ENCODE results near the gene ACAA1. TPM values are rescaled to one million over a fixed set of nuclear protein-coding genes. Genes with fewer than 3 reads are reported as not detected.
A peak's percentile ranks its signal among the peaks of the same experiment; 100 is the strongest.
"Not testable (repeated sequence)": the region's sequence is repeated elsewhere in the genome, so short reads cannot be mapped to it uniquely, and the experiment has no call there.

Gene ACAA1
- total RNA-seq, 1 donor from 2014 or later = 24.6 TPM

- DNase-seq (ENCODE audit: low spot score) = no peak
These were observed 28.8 kb downstream of the ACAA1 start for GRCh38 chr3:38107911-38108648.

DNA sequence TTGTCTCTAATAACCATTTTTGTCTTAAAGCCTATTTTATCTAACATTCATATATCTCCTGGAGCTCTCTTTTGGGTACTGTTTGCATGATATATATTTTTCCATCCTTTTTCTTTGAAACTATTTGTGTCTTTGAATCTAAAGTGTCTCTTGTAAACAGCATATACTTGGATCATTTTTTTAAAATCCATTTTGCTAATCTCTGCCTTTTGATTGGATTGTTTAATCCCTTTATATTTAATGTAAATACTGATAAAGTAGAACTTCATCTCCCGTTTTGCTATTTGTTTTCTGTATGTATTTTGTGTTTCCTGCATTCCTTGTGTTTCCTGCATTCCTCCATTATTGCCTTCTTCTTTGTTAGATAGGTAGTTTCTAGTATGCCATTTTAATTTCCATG is 31.4 kb downstream of the ACAA1 start:
- DNase-seq (ENCODE audit: low spot score) = no peak

- DNase-seq (ENCODE audit: low spot score) = no peak
These were observed 34.5 kb downstream of the ACAA1 start for GRCh38 chr3:38102444-38102814.

DNA sequence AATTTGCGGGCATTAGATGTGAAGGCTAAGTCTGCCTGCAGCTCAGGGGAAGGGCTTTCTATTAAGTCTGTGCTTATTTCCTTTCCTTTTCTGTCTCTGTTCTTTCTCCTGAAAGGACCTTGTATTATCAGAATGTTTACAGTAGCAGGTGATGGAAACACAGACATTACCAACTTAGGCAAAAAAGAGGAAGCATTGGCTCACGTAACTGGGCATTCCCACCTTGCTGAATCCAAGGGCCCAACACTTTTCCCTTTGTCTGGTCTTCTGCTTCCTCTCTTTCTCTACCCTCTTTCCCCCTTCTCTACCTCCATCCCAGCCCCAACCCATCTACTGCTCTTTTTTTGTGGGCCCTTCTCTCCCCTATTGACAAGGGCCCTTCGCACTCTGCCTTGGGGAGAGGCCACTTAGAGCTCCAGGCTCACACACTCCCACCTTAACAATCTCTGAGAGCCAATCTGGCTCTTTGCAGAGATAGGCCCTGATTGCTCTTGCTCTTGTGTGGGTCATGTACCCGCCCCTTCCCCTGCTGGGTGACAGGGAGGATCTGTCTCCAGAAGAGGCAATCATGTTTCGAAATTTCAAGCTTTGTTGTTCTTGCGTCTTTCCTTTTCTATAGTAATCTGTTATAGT is 35.0 kb downstream of the ACAA1 start:
- no peak for DNase-seq (ENCODE audit: low spot score)

- no peak for DNase-seq (ENCODE audit: low spot score)
These were observed 36.4 kb downstream of the ACAA1 start for GRCh38 chr3:38100498-38100897.

DNA sequence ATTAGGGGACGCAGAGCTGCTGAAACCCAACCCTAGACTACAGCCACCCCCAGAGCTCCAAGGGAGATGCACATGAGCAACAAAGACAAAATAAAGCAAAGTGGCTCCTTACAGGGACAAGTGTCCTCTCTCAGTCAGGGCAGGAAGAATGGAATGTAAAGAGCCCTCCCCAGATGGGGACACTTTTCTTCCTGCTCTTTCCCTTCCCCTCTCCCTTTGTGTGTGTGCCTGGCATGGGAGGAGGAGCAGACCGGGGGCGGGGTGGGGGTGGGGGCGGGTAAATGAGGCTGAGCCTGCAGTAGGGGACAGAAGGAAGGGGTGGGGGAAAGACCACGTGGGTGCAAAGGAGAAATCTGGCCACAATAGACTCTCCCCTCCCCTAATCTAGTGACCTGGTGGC is 37.4 kb downstream of the ACAA1 start:
- no peak for DNase-seq (ENCODE audit: low spot score)

DNA sequence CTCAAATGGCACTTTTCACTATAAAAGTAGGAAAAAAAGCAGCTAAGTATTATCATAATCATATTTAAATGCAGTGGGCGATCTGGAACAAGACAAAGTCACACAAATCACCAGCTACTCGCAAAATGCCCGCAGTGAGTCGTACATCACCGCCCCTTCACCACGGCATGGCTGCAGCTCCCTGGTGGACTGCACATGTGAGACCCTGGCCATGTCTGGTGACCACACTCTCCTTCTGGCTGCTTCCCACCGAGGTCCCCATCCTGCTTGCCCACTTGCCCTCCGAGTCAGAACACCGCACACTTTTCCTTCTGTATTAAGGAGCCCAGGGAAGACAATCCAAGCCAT is 38.6 kb downstream of the ACAA1 start:
- DNase-seq (ENCODE audit: low spot score) = no peak

DNA sequence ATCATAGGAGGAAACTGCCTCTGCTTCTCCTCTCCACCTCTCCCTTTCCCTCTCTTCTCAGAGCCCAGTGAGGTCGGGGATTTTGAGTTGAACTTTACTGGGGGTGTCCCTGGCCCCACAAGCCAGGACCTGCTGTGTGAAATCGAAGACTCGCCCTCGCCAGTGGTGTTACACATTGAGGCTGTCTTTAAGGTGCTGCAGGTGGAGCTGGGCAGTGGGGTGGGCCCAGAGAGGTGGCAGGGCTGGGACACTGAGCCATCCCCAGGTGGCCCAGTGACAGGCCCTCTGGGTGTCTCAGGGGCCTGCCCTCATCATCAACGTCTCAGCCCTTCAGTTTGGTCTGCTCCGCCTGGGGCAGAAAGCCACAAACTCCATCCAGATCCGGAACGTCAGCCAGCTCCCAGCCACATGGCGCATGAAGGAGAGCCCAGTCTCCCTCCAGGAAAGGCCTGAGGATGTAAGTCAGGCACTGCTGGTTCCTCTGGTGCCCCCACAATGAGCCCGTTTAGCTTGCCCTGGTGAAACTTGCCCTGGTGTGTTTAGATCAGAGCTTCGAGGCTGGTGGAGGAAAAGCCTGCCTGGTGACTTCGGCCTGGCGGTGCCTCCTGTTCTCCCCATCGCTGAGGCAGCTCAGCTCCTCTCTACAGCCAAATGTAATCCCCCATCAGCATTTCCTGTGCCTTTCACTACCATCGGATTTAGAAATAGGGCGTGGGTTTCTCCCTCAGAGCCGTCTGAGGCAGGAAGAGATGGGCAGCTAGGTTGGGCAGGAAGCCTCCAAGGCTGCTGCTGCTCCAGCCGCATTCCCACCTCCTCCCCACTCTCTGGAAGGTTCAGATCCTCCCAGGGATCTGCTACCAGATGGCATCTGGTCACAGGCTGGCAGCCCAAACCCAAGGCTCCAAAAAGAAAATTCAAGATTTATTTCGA is 39.2 kb downstream of the ACAA1 start:
- no peak for DNase-seq (ENCODE audit: low spot score)

DNA sequence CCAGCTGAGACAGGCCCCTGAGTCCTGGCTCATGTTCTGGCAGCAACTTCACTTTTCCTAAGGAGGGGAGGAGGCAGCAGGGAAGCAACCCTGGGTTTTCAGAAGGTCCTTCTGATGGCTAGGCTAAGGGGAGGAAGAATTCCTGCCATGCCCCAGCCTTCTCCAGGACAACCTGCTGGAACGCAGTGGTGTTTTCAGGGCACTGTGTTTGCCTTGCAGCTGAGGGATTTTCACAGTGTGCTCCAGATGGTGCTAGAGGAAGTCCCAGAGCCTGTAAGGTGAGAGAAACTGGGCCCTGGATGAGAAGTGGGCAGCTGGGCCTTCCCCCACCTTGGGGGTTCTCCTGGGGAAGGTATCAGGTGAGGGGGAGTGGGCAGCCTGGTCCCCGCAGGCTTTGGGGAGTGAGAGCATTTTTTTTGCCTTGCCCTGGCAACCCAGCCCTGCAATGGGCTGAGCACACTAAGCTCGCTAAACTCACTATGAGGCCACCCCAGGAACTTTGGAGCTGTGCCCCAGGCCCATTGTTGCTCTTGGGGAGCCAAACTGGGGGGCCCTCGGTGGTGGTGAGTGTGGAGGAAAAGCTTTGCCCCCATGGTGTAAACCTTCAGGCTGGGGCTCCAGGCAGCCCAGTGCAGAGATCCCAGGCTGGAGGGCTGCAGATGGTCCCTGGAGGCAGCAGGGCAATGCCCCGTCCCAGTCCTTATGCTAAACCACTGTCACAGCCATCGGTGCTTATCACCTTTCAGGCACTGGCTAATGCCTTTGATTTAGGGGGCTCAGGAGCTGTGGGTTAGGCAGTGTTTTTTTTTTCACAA is 41.1 kb downstream of the ACAA1 start:
- DNase-seq (ENCODE audit: low spot score) = no peak

GRCh38 chr3:38094999-38095398 is 41.9 kb downstream of the ACAA1 start:
- no peak for DNase-seq (ENCODE audit: low spot score)

- no peak for DNase-seq (ENCODE audit: low spot score)
These were observed 46.5 kb downstream of the ACAA1 start for GRCh38 chr3:38090453-38090852.

DNA sequence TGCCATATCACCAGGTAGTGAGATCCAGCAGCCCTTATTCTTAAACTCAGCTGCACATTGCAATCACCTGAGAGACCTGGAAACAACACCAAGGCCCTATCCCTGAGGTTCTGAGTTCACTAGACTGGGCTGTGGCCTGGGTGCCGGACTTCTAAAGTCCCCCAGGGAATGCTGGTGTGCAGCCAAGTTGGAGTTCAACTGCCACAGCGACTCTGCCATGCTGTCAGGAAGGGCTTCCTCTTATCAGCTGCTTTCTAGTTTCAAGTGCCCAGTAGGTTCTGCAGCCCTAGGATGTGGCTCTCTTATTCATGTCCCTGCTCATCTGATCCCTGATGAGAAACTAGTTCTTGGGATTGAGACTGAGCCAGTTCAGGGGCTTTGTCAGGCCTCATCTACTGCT is 47.8 kb downstream of the ACAA1 start:
- DNase-seq (ENCODE audit: low spot score) = no peak

GRCh38 chr3:38088126-38089078 is 48.5 kb downstream of the ACAA1 start:
- DNase-seq (ENCODE audit: low spot score) = no peak

DNA sequence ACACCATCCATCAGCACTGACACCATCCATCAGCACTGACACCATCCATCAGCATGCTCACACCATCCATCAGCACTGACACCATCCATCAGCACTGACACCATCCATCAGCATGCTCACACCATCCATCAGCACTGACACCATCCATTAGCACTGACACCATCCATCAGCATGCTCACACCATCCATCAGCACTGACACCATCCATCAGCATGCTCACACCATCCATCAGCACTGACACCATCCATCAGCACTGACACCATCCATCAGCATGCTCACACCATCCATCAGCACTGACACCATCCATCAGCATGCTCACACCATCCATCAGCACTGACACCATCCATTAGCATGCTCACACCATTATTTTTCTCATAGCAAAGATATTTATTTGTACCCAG is 49.6 kb downstream of the ACAA1 start:
- not testable (repeated sequence) for DNase-seq (ENCODE audit: low spot score)

DNA sequence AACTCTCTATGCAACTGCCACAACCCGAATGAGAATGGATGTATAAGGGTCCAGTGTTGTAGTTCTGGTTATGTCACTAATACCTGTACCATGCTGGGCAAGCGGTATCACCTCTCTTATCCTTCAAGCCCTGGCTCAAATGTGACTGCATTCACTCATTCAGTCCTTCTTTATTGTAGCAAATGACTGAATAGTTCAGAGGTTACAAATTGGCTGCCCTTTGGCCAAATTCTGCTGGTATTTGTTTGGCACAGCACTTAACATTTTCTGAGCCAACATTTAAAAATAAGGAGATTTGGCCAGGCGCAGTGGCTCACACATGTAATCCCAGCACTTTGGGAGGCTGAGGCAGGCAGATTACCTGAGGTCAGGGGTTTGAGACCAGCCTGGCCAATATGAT is 50.4 kb downstream of the ACAA1 start:
- no peak for DNase-seq (ENCODE audit: low spot score)

DNA sequence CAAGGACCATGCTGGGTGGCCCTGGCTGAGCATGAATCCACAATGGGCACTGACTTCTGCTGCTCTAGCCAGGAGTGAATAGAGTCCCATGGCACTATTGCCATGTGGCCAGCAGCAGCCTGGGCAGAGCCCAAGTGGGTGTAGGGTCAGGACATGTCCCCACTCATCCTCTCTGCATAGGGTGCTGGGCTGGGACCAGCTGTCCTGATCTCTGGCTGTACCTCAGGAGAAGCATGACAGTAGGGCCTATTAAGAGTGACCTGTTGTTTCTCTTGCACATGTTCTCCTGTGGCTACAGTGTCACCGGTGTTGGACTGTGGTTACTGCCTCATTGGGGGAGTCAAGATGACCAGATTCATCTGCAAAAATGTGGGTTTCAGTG is 51.0 kb downstream of the ACAA1 start:
- no peak for DNase-seq (ENCODE audit: low spot score)

- DNase-seq (ENCODE audit: low spot score) = no peak
These were observed 51.5 kb downstream of the ACAA1 start for GRCh38 chr3:38085311-38085942.

- DNase-seq (ENCODE audit: low spot score) = peak; percentile 43
These were observed 52.3 kb downstream of the ACAA1 start for GRCh38 chr3:38084334-38085310.

DNA sequence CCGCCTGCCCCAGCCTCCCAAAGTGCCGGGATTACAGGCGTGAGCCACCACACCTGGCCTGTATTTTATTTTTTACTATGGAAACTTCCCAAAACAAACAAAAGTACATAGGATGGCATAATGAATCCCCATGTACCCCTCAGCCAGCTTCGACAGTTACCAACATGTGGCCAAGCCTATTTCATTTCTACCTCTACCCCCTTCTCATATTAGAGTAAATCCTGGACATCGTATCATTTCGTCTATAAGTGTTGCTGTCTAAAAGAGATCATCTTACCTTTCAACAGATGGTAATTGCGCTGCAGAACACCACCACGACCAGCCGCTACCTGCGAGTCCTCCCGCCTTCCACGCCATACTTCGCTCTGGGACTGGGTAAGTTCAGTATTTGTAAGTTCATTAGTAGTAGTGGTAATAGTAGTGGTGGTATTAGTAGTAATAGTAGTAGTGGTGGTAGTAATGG is 53.0 kb downstream of the ACAA1 start:
- no peak for DNase-seq (ENCODE audit: low spot score)
